Panc1 (cell line): ENCODE measurements around the gene SYT1. TPM values are rescaled to one million over a fixed set of nuclear protein-coding genes. Genes with fewer than 3 reads are reported as not detected.

ENCODE experiments used
- ATAC-seq: fragments of 200-7000 bp; cut with Tn5 transposase; 2 replicates; pipeline ENCODE4 v1.9.1; 2020; ENCODE audit warnings: mild to moderate bottlenecking, moderate library complexity
- BruUV-seq: library from RNA; stranded (reverse); fragments of 400-500 nt; replicated peaks from 2 replicates; lab custom pipeline; 2021; lab: Mats Ljungman, UMichigan
- CTCF ChIA-PET: fragments of 300-600 bp; sonication (Branson Sonifier 250); formaldehyde crosslinking; loops from one replicate; lab custom pipeline; 2022; ENCODE audit warnings: antibody characterized with exemption; lab: Charles Lee
- POLR2A ChIA-PET: fragments of 300-600 bp; sonication (Branson Sonifier 250); formaldehyde crosslinking; loops from one replicate; lab custom pipeline; 2022; ENCODE audit warnings: antibody characterized with exemption; lab: Charles Lee
- DNase-seq: peaks from one replicate; pipeline ENCODE4 v3.0.0-alpha.2; 2010; ENCODE audit warnings: low read depth, low spot score
- H3K27ac ChIP-seq: 2 replicates; pipeline ENCODE4 v1.5.1; 2011; ENCODE audit warnings: mild to moderate bottlenecking, low read length, inconsistent platforms
- H3K27me3 ChIP-seq: fragments of 200-500 bp; sonication (Bioruptor generic); 2 replicates; pipeline ENCODE4 v1.6.0; 2014; ENCODE audit warnings: low read length, inconsistent platforms; ENCODE audit not compliant: control insufficient read depth, insufficient read depth
- H3K36me3 ChIP-seq: fragments of 200-500 bp; sonication (Bioruptor generic); 2 replicates; pipeline ENCODE4 v1.5.1; 2014; ENCODE audit warnings: inconsistent platforms, mild to moderate bottlenecking, low read length, moderate library complexity; ENCODE audit not compliant: control insufficient read depth, insufficient read depth
- H3K4me1 ChIP-seq: 2 replicates; pipeline ENCODE4 v1.5.1; 2011; ENCODE audit warnings: inconsistent platforms, mild to moderate bottlenecking, low read length, moderate library complexity; ENCODE audit not compliant: control insufficient read depth, insufficient read depth
- H3K4me3 ChIP-seq, 2 experiments: 2 replicates each; pipeline ENCODE4 v1.5.1; 2011 to 2012; ENCODE audit warnings: low read depth in 2 of 2, low read length in 2 of 2, mild to moderate bottlenecking in 2 of 2, inconsistent platforms in 1 of 2, moderate library complexity in 1 of 2
- H3K9me3 ChIP-seq: fragments of 200-500 bp; sonication (Bioruptor generic); 2 replicates; pipeline ENCODE4 v1.5.1; 2014; ENCODE audit warnings: low read depth, mild to moderate bottlenecking, inconsistent platforms, low read length, moderate library complexity; ENCODE audit not compliant: control insufficient read depth, insufficient read depth
- POLR2AphosphoS5 ChIP-seq: IDR thresholded peaks from 2 replicates; pipeline ENCODE4 v1.6.1; 2012; ENCODE audit warnings: mild to moderate bottlenecking, low read depth, low read length, moderate library complexity
- SIN3A ChIP-seq: IDR thresholded peaks from 2 replicates; pipeline ENCODE4 v1.6.1; 2012; ENCODE audit warnings: low read depth, mild to moderate bottlenecking, low read length, moderate library complexity, borderline replicate concordance; ENCODE audit not compliant: insufficient read depth
- TCF7L2 ChIP-seq: IDR thresholded peaks from 2 replicates; pipeline ENCODE4 v1.6.1; 2011; ENCODE audit warnings: mild to moderate bottlenecking, low read depth, low read length, inconsistent platforms
- in situ Hi-C: cut with HindIII; loops from 2 replicates; pipeline ENCODE4 v1.10.0; 2016; ENCODE audit warnings: low sequenced_read_pairs, low pct_unique_long_range_greater_than_20kb
- intact Hi-C: fragments of 100-400 bp; cut with micrococcal nuclease; formaldehyde crosslinking; loops from one replicate; pipeline ENCODE4 v1.10.0; 2022; ENCODE audit not compliant: unreplicated experiment
- total RNA-seq: library from RNA; stranded (reverse); gene quantifications from one replicate; pipeline ENCODE4 v1.2.1, GENCODE V29; 2021; ENCODE audit not compliant: unreplicated experiment
- TF ChIP-seq, protein P1 (sequence below): fragments of 450-650 bp; IDR thresholded peaks from 2 replicates; pipeline ENCODE4 v1.5.1; 2017; ENCODE audit warnings: mild to moderate bottlenecking
- TF ChIP-seq, protein P2 (sequence below), 2 experiments: IDR thresholded peaks; 2 replicates each; pipeline ENCODE4 v1.6.1; 2011 to 2012; ENCODE audit warnings: low read depth in 2 of 2, control low read depth in 1 of 2, low read length in 1 of 2, mild to moderate bottlenecking in 1 of 2, moderate library complexity in 1 of 2; ENCODE audit not compliant: insufficient read depth in 1 of 2

SYT1 gene
- total RNA-seq, 1 experiment from 2014 or later: 3.0 TPM

DNA sequence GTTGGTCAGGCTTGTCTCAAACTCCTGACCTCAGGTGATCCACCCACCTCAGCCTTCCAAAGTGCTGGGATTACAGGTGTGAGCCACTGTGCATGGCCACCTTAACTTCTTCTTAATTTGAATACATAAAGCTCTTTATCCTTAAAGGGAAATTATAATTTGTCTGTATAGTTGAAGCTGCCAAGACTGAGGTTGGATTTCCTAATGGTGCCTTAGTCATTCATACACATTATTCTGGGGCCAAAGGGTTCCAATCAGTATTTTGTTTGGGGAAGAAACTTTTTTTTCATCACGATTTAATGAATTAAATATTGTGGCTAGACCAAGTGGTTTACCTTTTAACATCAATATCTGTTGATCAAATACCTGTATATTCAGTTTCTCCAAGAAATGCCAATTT lies 135.9 kb downstream of the SYT1 start:
- in situ Hi-C loops: no loop called here
- CTCF ChIA-PET: no interaction called here
- DNase-seq: no peak
- H3K36me3 ChIP-seq: no peaks in the 10 kb centered on the region
- H3K4me3 ChIP-seq: no peak overlapping the region
- ATAC-seq: no peak
- H3K27me3 ChIP-seq: no peaks in the 10 kb centered on the region
- no TSS peak for BruUV-seq
- intact Hi-C loops: no loop called here
- POLR2A ChIA-PET: interaction anchor here (0.7 kb wide), 1 partner anchor 763 kb away, joined by 13 read pairs; no protein-coding TSS in a partner anchor
- TF ChIP-seq SIN3A (no peak), POLR2AphosphoS5 (no peak), TCF7L2 (no peak)
- TF ChIP-seq, protein P1, sequence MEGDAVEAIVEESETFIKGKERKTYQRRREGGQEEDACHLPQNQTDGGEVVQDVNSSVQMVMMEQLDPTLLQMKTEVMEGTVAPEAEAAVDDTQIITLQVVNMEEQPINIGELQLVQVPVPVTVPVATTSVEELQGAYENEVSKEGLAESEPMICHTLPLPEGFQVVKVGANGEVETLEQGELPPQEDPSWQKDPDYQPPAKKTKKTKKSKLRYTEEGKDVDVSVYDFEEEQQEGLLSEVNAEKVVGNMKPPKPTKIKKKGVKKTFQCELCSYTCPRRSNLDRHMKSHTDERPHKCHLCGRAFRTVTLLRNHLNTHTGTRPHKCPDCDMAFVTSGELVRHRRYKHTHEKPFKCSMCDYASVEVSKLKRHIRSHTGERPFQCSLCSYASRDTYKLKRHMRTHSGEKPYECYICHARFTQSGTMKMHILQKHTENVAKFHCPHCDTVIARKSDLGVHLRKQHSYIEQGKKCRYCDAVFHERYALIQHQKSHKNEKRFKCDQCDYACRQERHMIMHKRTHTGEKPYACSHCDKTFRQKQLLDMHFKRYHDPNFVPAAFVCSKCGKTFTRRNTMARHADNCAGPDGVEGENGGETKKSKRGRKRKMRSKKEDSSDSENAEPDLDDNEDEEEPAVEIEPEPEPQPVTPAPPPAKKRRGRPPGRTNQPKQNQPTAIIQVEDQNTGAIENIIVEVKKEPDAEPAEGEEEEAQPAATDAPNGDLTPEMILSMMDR: no peak
- TF ChIP-seq, protein P2, sequence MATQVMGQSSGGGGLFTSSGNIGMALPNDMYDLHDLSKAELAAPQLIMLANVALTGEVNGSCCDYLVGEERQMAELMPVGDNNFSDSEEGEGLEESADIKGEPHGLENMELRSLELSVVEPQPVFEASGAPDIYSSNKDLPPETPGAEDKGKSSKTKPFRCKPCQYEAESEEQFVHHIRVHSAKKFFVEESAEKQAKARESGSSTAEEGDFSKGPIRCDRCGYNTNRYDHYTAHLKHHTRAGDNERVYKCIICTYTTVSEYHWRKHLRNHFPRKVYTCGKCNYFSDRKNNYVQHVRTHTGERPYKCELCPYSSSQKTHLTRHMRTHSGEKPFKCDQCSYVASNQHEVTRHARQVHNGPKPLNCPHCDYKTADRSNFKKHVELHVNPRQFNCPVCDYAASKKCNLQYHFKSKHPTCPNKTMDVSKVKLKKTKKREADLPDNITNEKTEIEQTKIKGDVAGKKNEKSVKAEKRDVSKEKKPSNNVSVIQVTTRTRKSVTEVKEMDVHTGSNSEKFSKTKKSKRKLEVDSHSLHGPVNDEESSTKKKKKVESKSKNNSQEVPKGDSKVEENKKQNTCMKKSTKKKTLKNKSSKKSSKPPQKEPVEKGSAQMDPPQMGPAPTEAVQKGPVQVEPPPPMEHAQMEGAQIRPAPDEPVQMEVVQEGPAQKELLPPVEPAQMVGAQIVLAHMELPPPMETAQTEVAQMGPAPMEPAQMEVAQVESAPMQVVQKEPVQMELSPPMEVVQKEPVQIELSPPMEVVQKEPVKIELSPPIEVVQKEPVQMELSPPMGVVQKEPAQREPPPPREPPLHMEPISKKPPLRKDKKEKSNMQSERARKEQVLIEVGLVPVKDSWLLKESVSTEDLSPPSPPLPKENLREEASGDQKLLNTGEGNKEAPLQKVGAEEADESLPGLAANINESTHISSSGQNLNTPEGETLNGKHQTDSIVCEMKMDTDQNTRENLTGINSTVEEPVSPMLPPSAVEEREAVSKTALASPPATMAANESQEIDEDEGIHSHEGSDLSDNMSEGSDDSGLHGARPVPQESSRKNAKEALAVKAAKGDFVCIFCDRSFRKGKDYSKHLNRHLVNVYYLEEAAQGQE (IDR thresholded peaks at IDR 0.05; ENCODE audit: insufficient read depth in 1 of 2, low read depth in 2 of 2, low read length in 1 of 2): no peak
- no peaks in the 10 kb centered on the region for H3K4me1 ChIP-seq
- H3K27ac ChIP-seq: no peak overlapping the region
- H3K9me3 ChIP-seq: no peaks in the 10 kb centered on the region

DNA sequence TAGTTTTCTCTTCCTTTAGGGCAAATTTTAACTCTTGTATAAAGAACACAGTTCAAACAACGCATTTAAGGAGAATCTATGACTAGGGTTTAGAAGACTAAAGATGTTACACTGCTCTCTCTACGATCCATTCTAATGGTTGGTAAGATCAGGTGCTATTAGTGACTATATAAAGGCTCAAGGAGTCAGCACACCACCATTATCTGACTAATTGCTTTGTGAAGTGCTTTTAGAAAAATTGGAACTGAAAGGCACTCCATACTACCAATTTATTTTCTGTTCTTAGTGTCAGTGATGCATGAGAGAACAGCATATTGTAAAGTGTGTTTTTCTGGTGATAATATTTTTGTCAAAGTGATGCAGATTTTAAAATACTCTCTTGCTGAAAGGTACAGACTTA lies 136.8 kb downstream of the SYT1 start:
- TF ChIP-seq TCF7L2: no peak
- TF ChIP-seq SIN3A: no peak
- Histone ChIP-seq H3K4me1 (no peaks in the 10 kb centered on the region), H3K9me3 (no peaks in the 10 kb centered on the region), H3K4me3 (no peak overlapping the region), H3K36me3 (no peaks in the 10 kb centered on the region), H3K27me3 (no peaks in the 10 kb centered on the region), H3K27ac (no peak overlapping the region)
- ChIA-PET CTCF (no interaction called here), POLR2A (interaction anchor here (0.6 kb wide), 1 partner anchor 964 kb away, joined by 3 read pairs; no protein-coding TSS in a partner anchor)
- ATAC-seq: no peak
- no TSS peak for BruUV-seq
- intact Hi-C loops (no loop called here), in situ Hi-C loops (no loop called here)
- no peak for DNase-seq

DNA sequence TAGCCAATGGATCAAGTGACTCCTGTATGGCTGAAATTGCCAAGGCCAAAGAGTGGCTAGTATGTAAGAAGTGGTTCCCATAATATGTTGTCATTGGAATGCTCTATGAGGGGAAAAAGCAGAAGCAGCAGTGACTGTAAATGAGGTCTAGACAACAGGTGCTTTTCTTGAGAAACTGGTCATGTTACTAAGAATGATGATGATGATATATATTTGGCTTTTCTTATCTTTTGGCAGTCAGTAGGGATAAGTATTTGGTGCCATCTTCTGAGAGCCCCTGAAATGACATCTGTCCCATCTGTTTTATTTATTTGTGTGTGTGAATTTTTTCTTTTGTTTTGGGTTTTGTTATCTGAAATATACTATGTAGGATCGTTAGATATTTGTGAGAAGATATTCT lies 141.7 kb downstream of the SYT1 start:
- Histone ChIP-seq H3K36me3 (no peaks in the 10 kb centered on the region), H3K27ac (no peak overlapping the region), H3K4me3 (no peak overlapping the region), H3K4me1 (no peaks in the 10 kb centered on the region), H3K9me3 (no peaks in the 10 kb centered on the region), H3K27me3 (no peaks in the 10 kb centered on the region)
- intact Hi-C loops: no loop called here
- DNase-seq (peak; percentile 10), ATAC-seq (no peak)
- in situ Hi-C loops: no loop called here
- POLR2A ChIA-PET: no interaction called here
- CTCF ChIA-PET: no interaction called here
- no TSS peak for BruUV-seq
- TF ChIP-seq POLR2AphosphoS5 (no peak), SIN3A (no peak)
- TF ChIP-seq, protein P1: peak; percentile 35; the same call in 1 of the 2 replicates
- TF ChIP-seq, protein P2 (IDR thresholded peaks at IDR 0.05; ENCODE audit: insufficient read depth in 1 of 2, low read depth in 2 of 2, low read length in 1 of 2): no peak
